ENCODE results near the gene BAIAP2. TPM values are rescaled to one million over a fixed set of nuclear protein-coding genes. Genes with fewer than 3 reads are reported as not detected.

BAIAP2 gene
- total and polyA plus RNA-seq, 2 of the 13 experiments (the other 11 are each of a cell fraction or from before 2014, with no cell fraction given): 22.5 to 24.0 TPM

- TF ChIP-seq FOXP1 (IDR thresholded peaks at IDR 0.05) (no peak), FOXP1 (CRISPR knock-in tag; IDR thresholded peaks at IDR 0.05) (no peak), ZNF747 (CRISPR knock-in tag; IDR thresholded peaks at IDR 0.05; ENCODE audit: borderline replicate concordance) (no peak), ZSCAN21 (CRISPR knock-in tag; IDR thresholded peaks at IDR 0.05; ENCODE audit: borderline replicate concordance) (no peak), IRF9 (CRISPR knock-in tag; IDR thresholded peaks at IDR 0.05; ENCODE audit: borderline replicate concordance) (no peak), ZNF350 (CRISPR knock-in tag; IDR thresholded peaks at IDR 0.05; ENCODE audit: borderline replicate concordance, low read depth) (no peak), POLR2AphosphoS2 (IDR thresholded peaks at IDR 0.05; ENCODE audit: low read depth, low read length) (no peak)
Measured at GRCh38 chr17:81137248-81137647, 102.3 kb downstream of the BAIAP2 start (continued).

- in situ Hi-C loops (cut with HindIII; ENCODE audit: extremely low pct_ligation_motif_present, low pct_unique_long_range_greater_than_20kb): no loop called here
- CTCF ChIA-PET (ENCODE audit: low intra/inter-chr PET ratio, low total read pairs): no interaction called here
- TF ChIP-seq ZNF687 (CRISPR knock-in tag; IDR thresholded peaks at IDR 0.05): no peak
- 0 out of 2 replicates have a peak, but pooled peaks have one; percentile 2 for TF ChIP-seq ZMYM3 (CRISPR knock-in tag; IDR thresholded peaks at IDR 0.05)
- no peak for TF ChIP-seq SOX5 (CRISPR knock-in tag; IDR thresholded peaks at IDR 0.05; ENCODE audit: borderline replicate concordance)
- TF ChIP-seq ZUFSP (CRISPR knock-in tag; IDR thresholded peaks at IDR 0.05; ENCODE audit: borderline replicate concordance): no peak
- peak; percentile 53 for TF ChIP-seq AGO1 (IDR thresholded peaks at IDR 0.05; ENCODE audit: low read depth, low read length, poor library complexity, severe bottlenecking)
- TF ChIP-seq RXRA (CRISPR knock-in tag; IDR thresholded peaks at IDR 0.05): no peak
- TF ChIP-seq POLR2A (IDR thresholded peaks at IDR 0.05; ENCODE audit: insufficient read depth in 1 of 2, low read depth in 2 of 2, low read length in 2 of 2): 0 out of 4 replicates have a peak, but pooled peaks of 1 of the 2 experiments have one; percentile 5
- TF ChIP-seq ZNF841 (CRISPR knock-in tag; IDR thresholded peaks at IDR 0.05; ENCODE audit: borderline replicate concordance): 0 out of 2 replicates have a peak, but pooled peaks have one; percentile 40
- no peak for TF ChIP-seq POGK (CRISPR knock-in tag; conservative IDR thresholded peaks at IDR 0.05)
Measured at GRCh38 chr17:81138083-81138482, 103.1 kb downstream of the BAIAP2 start.

More at GRCh38 chr17:81138083-81138482, 103.1 kb downstream of the BAIAP2 start:
- ATAC-seq (no peak), FAIRE-seq (no peak), DNase-seq (ENCODE audit: low spot score) (no peak)
- no TSS peak for BruUV-seq (replicated peaks)
- intact Hi-C loops (cut with micrococcal nuclease; ENCODE audit: unreplicated experiment): no loop called here
- Histone ChIP-seq H4K20me1 (ENCODE audit: insufficient read depth, low read length) (no peaks in the 10 kb centered on the region), H3K27ac (ENCODE audit: extremely low read length, insufficient read depth, low read length) (no peak overlapping the region), H3K27me3 (ENCODE audit: control insufficient read depth in 1 of 2, insufficient read depth in 2 of 2, low read length in 2 of 2) (no peaks in the 10 kb centered on the region), H2AFZ (ENCODE audit: low read length) (no peak overlapping the region), H3K9me3 (ENCODE audit: low read length) (no peaks in the 10 kb centered on the region), H3K4me3 (replicated peaks in 1 of 3; ENCODE audit: insufficient read depth in 1 of 3, low read depth in 2 of 3, low read length in 3 of 3) (no peak overlapping the region), H3K79me2 (ENCODE audit: insufficient read depth, low read length) (no peaks in the 10 kb centered on the region), H3K4me2 (ENCODE audit: low read depth, low read length) (no peak overlapping the region), H3K4me1 (ENCODE audit: insufficient read depth, low read length) (peaks cover 35% of the 10 kb centered on the region), H3K9ac (ENCODE audit: insufficient read depth, low read depth, low read length) (no peak overlapping the region), H3K36me3 (replicated peaks in 1 of 2; ENCODE audit: control insufficient read depth in 1 of 2, insufficient read depth in 2 of 2, low read length in 2 of 2) (no peaks in the 10 kb centered on the region)
- WGBS (ENCODE audit: low lambda C conversion rate): 83% methylated on average over 15 of the region's 15 CpGs
- POLR2A ChIA-PET: no interaction called here
